Measurements from ENCODE around the gene ATP6V1G2. TPM values are rescaled to one million over a fixed set of nuclear protein-coding genes. Genes with fewer than 3 reads are reported as not detected.
A peak's percentile ranks its signal among the peaks of the same experiment; 100 is the strongest.

The ATP6V1G2 gene
- total RNA-seq, 2 experiments from 2014 or later: 0.86 to 1.1 TPM

- TF ChIP-seq CTCF (IDR thresholded peaks at IDR 0.05): no peak
- POLR2A ChIA-PET: interaction anchor here (0.8 to 2.8 kb wide), 9 partner anchors 8 to 130 kb away, joined by 3 to 24 read pairs (median 4); partner anchors contain the start of gene DDX39B
- Mint-ChIP-seq H3K27ac (peak overlapping the region; percentile 69), H3K36me3 (ENCODE audit: low read depth) (peaks cover 67% of the 10 kb centered on the region), H3K9me3 (no peaks in the 10 kb centered on the region), H3K4me1 (ENCODE audit: low read depth) (peaks cover 31% of the 10 kb centered on the region), H3K27me3 (no peaks in the 10 kb centered on the region), H3K4me3 (no peak overlapping the region)
- CTCF ChIA-PET: interaction anchor here (0.9 to 2.0 kb wide), 3 partner anchors 10 to 38 kb away, joined by 3 to 7 read pairs (median 3); partner anchors contain the start of genes ATP6V1G2 and DDX39B
- no peak for ATAC-seq
- intact Hi-C loops (cut with micrococcal nuclease): no loop called here
- no peak for DNase-seq
Measured at GRCh38 chr6:31531771-31532643, 14.4 kb downstream of the ATP6V1G2 start.

GRCh38 chr6:31531162-31531561 lies 15.2 kb downstream of the ATP6V1G2 start:
- no peaks in the 10 kb centered on the region for H3K9me3 Mint-ChIP-seq
- peaks cover 26% of the 10 kb centered on the region for H3K4me1 Mint-ChIP-seq (ENCODE audit: low read depth)
- ChIA-PET POLR2A (interaction anchor here (0.8 to 2.8 kb wide), 9 partner anchors 8 to 129 kb away, joined by 3 to 24 read pairs (median 4); partner anchors contain the start of gene DDX39B), CTCF (interaction anchor here (0.6 to 2.0 kb wide), 3 partner anchors 10 to 20 kb away, joined by 3 to 7 read pairs (median 4); partner anchors contain the start of genes ATP6V1G2 and DDX39B)
- no peak overlapping the region for H3K27ac Mint-ChIP-seq
- ATAC-seq (no peak), DNase-seq (no peak)
- no peak overlapping the region for H3K4me3 Mint-ChIP-seq
- no peak for TF ChIP-seq CTCF (IDR thresholded peaks at IDR 0.05)
- no peaks in the 10 kb centered on the region for H3K27me3 Mint-ChIP-seq
- intact Hi-C loops (cut with micrococcal nuclease): no loop called here
- peaks cover 60% of the 10 kb centered on the region for H3K36me3 Mint-ChIP-seq (ENCODE audit: low read depth)

GRCh38 chr6:31530659-31531058 lies 15.7 kb downstream of the ATP6V1G2 start:
- H3K9me3 Mint-ChIP-seq: no peaks in the 10 kb centered on the region
- DNase-seq (no peak), ATAC-seq (no peak)
- ChIA-PET CTCF (interaction anchor here (0.6 kb wide), 1 partner anchor 21 kb away, joined by 4 read pairs; no protein-coding TSS in a partner anchor), POLR2A (interaction anchor here (2.4 to 2.8 kb wide), 2 partner anchors 8 to 11 kb away, joined by 11 to 24 read pairs; partner anchors contain the start of gene DDX39B)
- no peak overlapping the region for H3K27ac Mint-ChIP-seq
- peaks cover 21% of the 10 kb centered on the region for H3K4me1 Mint-ChIP-seq (ENCODE audit: low read depth)
- H3K4me3 Mint-ChIP-seq: no peak overlapping the region
- intact Hi-C loops (cut with micrococcal nuclease): no loop called here
- no peaks in the 10 kb centered on the region for H3K27me3 Mint-ChIP-seq
- TF ChIP-seq CTCF (IDR thresholded peaks at IDR 0.05): no peak
- peaks cover 55% of the 10 kb centered on the region for H3K36me3 Mint-ChIP-seq (ENCODE audit: low read depth)

- H3K27me3 Mint-ChIP-seq: no peaks in the 10 kb centered on the region
- no peak overlapping the region for H3K4me3 Mint-ChIP-seq
- TF ChIP-seq CTCF (IDR thresholded peaks at IDR 0.05): no peak
- peak; percentile 19 for ATAC-seq
- no peak for DNase-seq
- H3K4me1 Mint-ChIP-seq (ENCODE audit: low read depth): peaks cover 12% of the 10 kb centered on the region
- no peaks in the 10 kb centered on the region for H3K9me3 Mint-ChIP-seq
- ChIA-PET POLR2A (interaction anchor here (0.6 to 2.6 kb wide), 6 partner anchors 9 to 299 kb away, joined by 3 to 21 read pairs (median 6); partner anchors contain the start of genes DDX39B and MICB), CTCF (interaction anchor here (0.6 to 1.0 kb wide), 2 partner anchors 36 to 87 kb away, joined by 3 read pairs; no protein-coding TSS in a partner anchor)
- intact Hi-C loops (cut with micrococcal nuclease): no loop called here
- H3K36me3 Mint-ChIP-seq (ENCODE audit: low read depth): peaks cover 43% of the 10 kb centered on the region
- peak overlapping the region; percentile 15 for H3K27ac Mint-ChIP-seq
Measured at GRCh38 chr6:31529329-31530150, 16.9 kb downstream of the ATP6V1G2 start.
